HepG2 (cell line): Measurements from ENCODE around the gene ITIH6. TPM values are rescaled to one million over a fixed set of nuclear protein-coding genes. Genes with fewer than 3 reads are reported as not detected.

Source experiments
- ATAC-seq: fragments of 200-7000 bp; cut with Tn5 transposase; 3 replicates; pipeline ENCODE4 v1.9.1; 2020; ENCODE audit warnings: mild to moderate bottlenecking, moderate library complexity
- BruUV-seq: library from RNA; stranded (reverse); fragments of 400-500 nt; replicated peaks from 2 replicates; lab custom pipeline; 2021; lab: Mats Ljungman, UMichigan
- CTCF ChIA-PET: fragments of 300-600 bp; formaldehyde crosslinking; extraction: SDS; loops from one replicate; lab custom pipeline; 2021; ENCODE audit warnings: low total read pairs, inconsistent platforms, low intra/inter-chr PET ratio; lab: Yijun Ruan, JAX
- POLR2A ChIA-PET: fragments of 350-600 bp; sonication (Branson Sonifier 250); formaldehyde crosslinking; loops from one replicate; lab custom pipeline; 2020; ENCODE audit warnings: antibody characterized with exemption, inconsistent platforms; lab: Yijun Ruan, JAX
- DNase-seq: peaks from one replicate; pipeline ENCODE4 v3.0.0-alpha.2; 2015; ENCODE audit warnings: low spot score
- FAIRE-seq: peaks from 3 replicates; lab custom pipeline; 2011; peaks lifted over from hg19 to GRCh38; lab: Jason Lieb, UNC
- H2AFZ ChIP-seq: one replicate; pipeline ENCODE4 v1.6.1; 2011; ENCODE audit warnings: low read length, inconsistent platforms
- H3K27ac ChIP-seq: fragments of 300-600 bp; 3 replicates; pipeline ENCODE4 v1.8.0; 2011; ENCODE audit warnings: mixed run types, mild to moderate bottlenecking, mixed read lengths, low read length, inconsistent platforms; ENCODE audit not compliant: insufficient read depth; ENCODE audit errors: extremely low read length
- H3K27me3 ChIP-seq, 2 experiments: fragments of 200-600 bp in 1 of 2; 2 replicates in 1 of 2; 3 replicates in 1 of 2; pipeline versions ENCODE4 v1.6.0 to v1.8.0; 2011; ENCODE audit warnings: low read length in 2 of 2, mild to moderate bottlenecking in 2 of 2, moderate library complexity in 2 of 2, inconsistent platforms in 1 of 2; ENCODE audit not compliant: insufficient read depth in 2 of 2, control insufficient read depth in 1 of 2
- H3K36me3 ChIP-seq, 2 experiments: fragments of 200-600 bp in 1 of 2; replicated peaks in 1 of 2; 2 replicates in 1 of 2; 3 replicates in 1 of 2; pipeline versions ENCODE4 v1.5.1 to v1.8.0; 2011; ENCODE audit warnings: low read length in 2 of 2, inconsistent platforms in 1 of 2; ENCODE audit not compliant: insufficient read depth in 2 of 2, control insufficient read depth in 1 of 2
- H3K4me1 ChIP-seq: 2 replicates; pipeline ENCODE4 v1.5.1; 2012; ENCODE audit warnings: low read length, inconsistent platforms; ENCODE audit not compliant: insufficient read depth
- H3K4me2 ChIP-seq: 2 replicates; pipeline ENCODE4 v1.6.0; 2011; ENCODE audit warnings: low read depth, low read length, inconsistent platforms
- H3K4me3 ChIP-seq, 3 experiments: fragments of 200-600 bp in 1 of 3; sonication (generic), shearing (Covaris generic) in 1 of 3; replicated peaks in 1 of 3; 2 replicates each; pipeline ENCODE4 v1.5.1; 2011 to 2016; ENCODE audit warnings: low read length in 3 of 3, inconsistent platforms in 2 of 3, low read depth in 2 of 3, mild to moderate bottlenecking in 2 of 3, control low read depth in 1 of 3, mixed read lengths in 1 of 3; ENCODE audit not compliant: insufficient read depth in 1 of 3
- H3K79me2 ChIP-seq: one replicate; pipeline ENCODE4 v1.6.1; 2011; ENCODE audit warnings: low read length, inconsistent platforms; ENCODE audit not compliant: insufficient read depth
- H3K9ac ChIP-seq: 2 replicates; pipeline ENCODE4 v1.6.0; 2011; ENCODE audit warnings: mild to moderate bottlenecking, low read depth, low read length, inconsistent platforms; ENCODE audit not compliant: insufficient read depth
- H3K9me3 ChIP-seq: 2 replicates; pipeline ENCODE4 v1.5.1; 2012; ENCODE audit warnings: mild to moderate bottlenecking, low read length
- H4K20me1 ChIP-seq: 2 replicates; pipeline ENCODE4 v1.6.0; 2011; ENCODE audit warnings: inconsistent platforms, mild to moderate bottlenecking, low read length, moderate library complexity; ENCODE audit not compliant: insufficient read depth
- CCAR2 ChIP-seq: fragments of 200-400 bp; formaldehyde crosslinking; optimal IDR thresholded peaks from 2 replicates; pipeline ENCODE3; 2018; ENCODE audit warnings: low read depth, mild to moderate bottlenecking, low read length, moderate library complexity
- CENPT ChIP-seq: sonication (generic); formaldehyde crosslinking; IDR thresholded peaks from 2 replicates; pipeline ENCODE4 v1.8.0; 2022; ENCODE audit warnings: low read depth, mild to moderate bottlenecking, moderate library complexity, missing genetic modification reagents
- EEA1 ChIP-seq: sonication (generic); formaldehyde crosslinking; IDR thresholded peaks from 2 replicates; pipeline ENCODE4 v1.5.1; 2020; ENCODE audit warnings: mild to moderate bottlenecking, missing genetic modification reagents, borderline replicate concordance
- MEIS2 ChIP-seq: sonication (generic); formaldehyde crosslinking; IDR thresholded peaks from 2 replicates; pipeline ENCODE4 v1.9.0; 2021; ENCODE audit warnings: mild to moderate bottlenecking, missing genetic modification reagents
- MTA1 ChIP-seq: sonication (generic); formaldehyde crosslinking; IDR thresholded peaks from 2 replicates; pipeline ENCODE4 v1.4.0; 2020; ENCODE audit warnings: missing genetic modification reagents, mild to moderate bottlenecking, borderline replicate concordance
- POLR2A ChIP-seq, 2 experiments: IDR thresholded peaks; 2 replicates each; pipeline ENCODE4 v1.6.1; 2011; ENCODE audit warnings: low read depth in 2 of 2, low read length in 2 of 2, mild to moderate bottlenecking in 1 of 2, moderate library complexity in 1 of 2; ENCODE audit not compliant: insufficient read depth in 1 of 2
- RFXAP ChIP-seq: sonication (generic); formaldehyde crosslinking; IDR thresholded peaks from 2 replicates; pipeline ENCODE4 v1.4.0; 2020; ENCODE audit warnings: missing genetic modification reagents, borderline replicate concordance
- SMAD1 ChIP-seq: sonication (generic); formaldehyde crosslinking; IDR thresholded peaks from 2 replicates; pipeline ENCODE4 v1.4.0; 2020; ENCODE audit warnings: missing genetic modification reagents, low read depth, mild to moderate bottlenecking, borderline replicate concordance
- SNAI1 ChIP-seq: sonication (generic); formaldehyde crosslinking; IDR thresholded peaks from 2 replicates; pipeline ENCODE4 v1.5.0; 2020; ENCODE audit warnings: mild to moderate bottlenecking, missing genetic modification reagents, borderline replicate concordance
- SNRNP70 ChIP-seq: fragments of 200-400 bp; formaldehyde crosslinking; IDR thresholded peaks from 2 replicates; pipeline ENCODE4 v1.6.1; 2017; ENCODE audit warnings: mild to moderate bottlenecking, low read depth, low read length, moderate library complexity
- SP2 ChIP-seq: sonication (generic); formaldehyde crosslinking; IDR thresholded peaks from 2 replicates; pipeline ENCODE4 v1.5.1; 2020; ENCODE audit warnings: mild to moderate bottlenecking, missing genetic modification reagents
- SP4 ChIP-seq: sonication (generic); formaldehyde crosslinking; IDR thresholded peaks from 2 replicates; pipeline ENCODE4 v1.8.1; 2023; ENCODE audit warnings: mild to moderate bottlenecking, missing genetic modification reagents
- TCF7L2 ChIP-seq: IDR thresholded peaks from 2 replicates; pipeline ENCODE4 v1.6.1; 2011; ENCODE audit warnings: mild to moderate bottlenecking, low read depth, low read length, moderate library complexity
- ZBTB7A ChIP-seq: sonication (generic); formaldehyde crosslinking; IDR thresholded peaks from 2 replicates; pipeline ENCODE4 v1.8.0; 2022; ENCODE audit warnings: mild to moderate bottlenecking, missing genetic modification reagents
- ZNF264 ChIP-seq: sonication (generic); formaldehyde crosslinking; IDR thresholded peaks from 2 replicates; pipeline ENCODE4 v1.4.0; 2020; ENCODE audit warnings: missing genetic modification reagents
- ZNF558 ChIP-seq: sonication (generic); formaldehyde crosslinking; IDR thresholded peaks from 2 replicates; pipeline ENCODE4 v1.9.0; 2022; ENCODE audit warnings: mild to moderate bottlenecking, missing genetic modification reagents, borderline replicate concordance
- WGBS: methylation state at CpG from one replicate; pipeline ENCODE4 v1.1.6; 2017; ENCODE audit warnings: low lambda C conversion rate; 5-methylcytosine and 5-hydroxymethylcytosine counted together
- in situ Hi-C: cut with HindIII; loops from 2 replicates; pipeline ENCODE4 v1.10.0; 2017; ENCODE audit warnings: low pct_unique_long_range_greater_than_20kb; ENCODE audit not compliant: extremely low pct_ligation_motif_present
- intact Hi-C: fragments of 100-400 bp; cut with micrococcal nuclease; formaldehyde crosslinking; loops from one replicate; pipeline ENCODE4 v1.10.0; 2022; ENCODE audit not compliant: unreplicated experiment
- polyA plus RNA-seq, 8 experiments: library from polyadenylated mRNA; depleted of rRNA in 3 of 8; stranded (reverse) in 7 of 8; unstranded in 1 of 8; fragments of >200 nt; fragmentation: Illumina TruSeq in 4 of 8; extraction: Trizol in 4 of 8; gene quantifications; 2 replicates each; pipeline versions ENCODE4 v1.2.1 to v1.2.3, GENCODE V29; 2011 to 2016; ENCODE audit warnings: low read depth in 4 of 8, missing spikeins in 1 of 8, mixed read lengths in 1 of 8; ENCODE audit not compliant: insufficient read depth in 1 of 8
- total RNA-seq, 5 experiments: library from RNA; depleted of rRNA; stranded (reverse); fragments of >200 nt; fragmentation: Illumina TruSeq; extraction: Trizol; gene quantifications; 2 replicates each; pipeline ENCODE4 v1.2.3, GENCODE V29; 2016; ENCODE audit warnings: low read depth in 1 of 5
- TF ChIP-seq, protein P1 (sequence below): sonication (generic); formaldehyde crosslinking; IDR thresholded peaks from 2 replicates; pipeline ENCODE4 v1.8.1; 2023; ENCODE audit warnings: mild to moderate bottlenecking, missing genetic modification reagents
- TF ChIP-seq, protein P2 (sequence below): fragments of 450-650 bp; IDR thresholded peaks from 2 replicates; pipeline ENCODE4 v1.6.1; 2016
- TF ChIP-seq, protein P3 (sequence below): IDR thresholded peaks from 2 replicates; pipeline ENCODE4 v1.6.1; 2016; ENCODE audit warnings: control low read depth
- TF ChIP-seq, protein P4 (sequence below): sonication (generic); formaldehyde crosslinking; IDR thresholded peaks from 2 replicates; pipeline ENCODE4 v1.8.1; 2023; ENCODE audit warnings: missing genetic modification reagents, mild to moderate bottlenecking, borderline replicate concordance

ITIH6 gene
- total and polyA plus RNA-seq, 2 of the 13 experiments (the other 11 are each of a cell fraction or from before 2014, with no cell fraction given): not detected

DNA sequence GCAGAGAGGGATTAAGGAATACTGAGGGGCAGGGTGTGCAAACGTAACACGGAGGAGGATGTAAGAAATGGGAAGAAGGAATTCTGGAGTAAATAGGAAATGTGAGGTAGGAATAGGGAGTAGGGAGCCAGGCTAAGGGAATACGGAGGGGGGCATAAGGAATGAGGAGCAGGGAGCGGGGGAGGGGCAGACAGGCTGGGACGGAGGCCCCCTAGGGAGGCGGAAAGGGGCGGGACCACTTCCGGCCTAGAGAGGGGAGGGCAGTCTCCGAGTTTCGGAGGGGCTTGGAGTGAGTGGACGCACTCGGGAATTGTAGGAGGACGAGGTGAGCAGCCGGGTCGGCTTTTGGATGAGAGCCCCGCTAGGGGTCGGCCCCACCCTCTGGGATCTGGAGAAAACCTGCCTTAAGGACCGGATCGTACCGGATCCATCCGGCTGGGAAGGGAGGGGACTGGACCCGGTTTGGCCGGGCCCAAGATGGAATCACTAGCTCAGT lies 10.1 kb upstream of the ITIH6 start (continued):
- TF ChIP-seq SMAD1 (CRISPR knock-in tag) (peak; percentile 48; the same call in 1 of the 2 replicates), SP4 (CRISPR knock-in tag) (peak; percentile 58)

DNA sequence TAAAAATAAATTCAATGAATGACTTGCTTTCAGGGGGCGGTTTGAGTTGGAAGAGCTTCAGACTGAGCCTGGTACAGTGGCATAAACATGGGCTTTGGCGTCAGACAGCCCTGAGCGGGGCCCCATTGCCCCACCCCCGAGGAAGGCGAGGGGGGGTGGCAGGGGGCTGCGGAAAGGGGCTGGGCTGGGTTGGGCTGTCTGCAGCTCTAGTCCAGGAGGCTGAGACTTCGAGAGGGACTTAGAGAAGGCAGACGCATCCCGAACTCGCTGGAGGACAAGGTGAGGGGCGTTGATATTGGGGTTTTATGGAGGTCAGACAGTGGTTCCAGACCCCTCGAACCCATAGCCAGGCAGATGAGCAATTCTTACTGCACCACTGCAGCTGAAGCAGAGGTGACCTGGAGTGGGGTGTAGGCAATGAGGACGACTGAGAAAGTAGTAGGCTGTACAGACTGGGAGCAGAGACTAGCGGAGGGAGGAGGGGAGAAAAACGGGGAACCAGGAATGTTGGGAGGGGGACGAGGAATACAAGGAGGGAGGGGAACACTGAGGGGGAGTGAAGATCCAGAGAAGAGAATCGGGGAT lies 9.6 kb upstream of the ITIH6 start, which contains the start of gene MAGED2:
MAGED2 (plus strand) TSS at position 222 of the 585 bp plus-strand sequence. CDS start 1,587 bp downstream, outside the sequence.
- H3K4me1 ChIP-seq: peaks cover 20% of the 10 kb centered on the region
- peaks cover 24% of the 10 kb centered on the region for H3K79me2 ChIP-seq
- peak within 1 kb of the TSS; percentile 78 for H3K4me2 ChIP-seq
- ChIA-PET CTCF (no interaction called here), POLR2A (interaction anchor here (1.3 kb wide), 1 partner anchor 192 kb away, joined by 4 read pairs; the partner anchor contains the start of gene APEX2)
- peaks cover 3 to 17% of the 10 kb centered on the region in 2 experiments; a peak in 4 of 5 replicates for H3K36me3 ChIP-seq
- peak within 1 kb of the TSS; percentile 43 for H3K9ac ChIP-seq
- BruUV-seq: no TSS peak
- no peak for FAIRE-seq
- H3K9me3 ChIP-seq: no peaks in the 10 kb centered on the region
- WGBS: 11% methylated on average over 8 of the region's 17 CpGs
- in situ Hi-C loops (no loop called here), intact Hi-C loops (no loop called here)
- H3K27ac ChIP-seq: peak within 1 kb of the TSS; percentile 54
- ATAC-seq: peak; percentile 28
- H3K27me3 ChIP-seq: no peaks in the 10 kb centered on the region; a peak in 1 of 5 replicates
- H4K20me1 ChIP-seq: no peaks in the 10 kb centered on the region
- peak within 1 kb of the TSS; percentile 64 to 85 (median 67) for H3K4me3 ChIP-seq
- peak within 1 kb of the TSS; percentile 27 for H2AFZ ChIP-seq
- DNase-seq: no peak
- TF ChIP-seq, protein P1, sequence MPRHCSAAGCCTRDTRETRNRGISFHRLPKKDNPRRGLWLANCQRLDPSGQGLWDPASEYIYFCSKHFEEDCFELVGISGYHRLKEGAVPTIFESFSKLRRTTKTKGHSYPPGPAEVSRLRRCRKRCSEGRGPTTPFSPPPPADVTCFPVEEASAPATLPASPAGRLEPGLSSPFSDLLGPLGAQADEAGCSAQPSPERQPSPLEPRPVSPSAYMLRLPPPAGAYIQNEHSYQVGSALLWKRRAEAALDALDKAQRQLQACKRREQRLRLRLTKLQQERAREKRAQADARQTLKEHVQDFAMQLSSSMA (CRISPR knock-in tag): no peak
- TF ChIP-seq ZNF264 (CRISPR knock-in tag): no peak
- TF ChIP-seq, protein P2, sequence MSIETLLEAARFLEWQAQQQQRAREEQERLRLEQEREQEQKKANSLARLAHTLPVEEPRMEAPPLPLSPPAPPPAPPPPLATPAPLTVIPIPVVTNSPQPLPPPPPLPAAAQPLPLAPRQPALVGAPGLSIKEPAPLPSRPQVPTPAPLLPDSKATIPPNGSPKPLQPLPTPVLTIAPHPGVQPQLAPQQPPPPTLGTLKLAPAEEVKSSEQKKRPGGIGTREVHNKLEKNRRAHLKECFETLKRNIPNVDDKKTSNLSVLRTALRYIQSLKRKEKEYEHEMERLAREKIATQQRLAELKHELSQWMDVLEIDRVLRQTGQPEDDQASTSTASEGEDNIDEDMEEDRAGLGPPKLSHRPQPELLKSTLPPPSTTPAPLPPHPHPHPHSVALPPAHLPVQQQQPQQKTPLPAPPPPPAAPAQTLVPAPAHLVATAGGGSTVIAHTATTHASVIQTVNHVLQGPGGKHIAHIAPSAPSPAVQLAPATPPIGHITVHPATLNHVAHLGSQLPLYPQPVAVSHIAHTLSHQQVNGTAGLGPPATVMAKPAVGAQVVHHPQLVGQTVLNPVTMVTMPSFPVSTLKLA: no peak
- TF ChIP-seq, protein P3, sequence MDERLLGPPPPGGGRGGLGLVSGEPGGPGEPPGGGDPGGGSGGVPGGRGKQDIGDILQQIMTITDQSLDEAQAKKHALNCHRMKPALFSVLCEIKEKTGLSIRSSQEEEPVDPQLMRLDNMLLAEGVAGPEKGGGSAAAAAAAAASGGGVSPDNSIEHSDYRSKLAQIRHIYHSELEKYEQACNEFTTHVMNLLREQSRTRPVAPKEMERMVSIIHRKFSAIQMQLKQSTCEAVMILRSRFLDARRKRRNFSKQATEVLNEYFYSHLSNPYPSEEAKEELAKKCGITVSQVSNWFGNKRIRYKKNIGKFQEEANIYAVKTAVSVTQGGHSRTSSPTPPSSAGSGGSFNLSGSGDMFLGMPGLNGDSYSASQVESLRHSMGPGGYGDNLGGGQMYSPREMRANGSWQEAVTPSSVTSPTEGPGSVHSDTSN (CRISPR knock-in tag): no peak
- TF ChIP-seq, protein P4, sequence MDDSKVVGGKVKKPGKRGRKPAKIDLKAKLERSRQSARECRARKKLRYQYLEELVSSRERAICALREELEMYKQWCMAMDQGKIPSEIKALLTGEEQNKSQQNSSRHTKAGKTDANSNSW (CRISPR knock-in tag): no peak
- TF ChIP-seq POLR2A (IDR thresholded peaks at IDR 0.05; ENCODE audit: insufficient read depth in 1 of 2, low read depth in 2 of 2, low read length in 2 of 2): peak in 1 of 2 experiments; percentile 46; a peak in 1 of 4 replicates
- TF ChIP-seq CCAR2: no peak
- TF ChIP-seq ZNF558 (CRISPR knock-in tag): no peak
- no peak for TF ChIP-seq TCF7L2
- no peak for TF ChIP-seq RFXAP (CRISPR knock-in tag)
- no peak for TF ChIP-seq SNRNP70
- no peak for TF ChIP-seq CENPT
- no peak for TF ChIP-seq ZBTB7A (CRISPR knock-in tag)
- TF ChIP-seq MEIS2: no peak
- TF ChIP-seq EEA1 (CRISPR knock-in tag): no peak
- no peak for TF ChIP-seq SNAI1 (CRISPR knock-in tag)
- 0 out of 2 replicates have a peak, but pooled peaks have one; percentile 25 for TF ChIP-seq SP2 (CRISPR knock-in tag)
- TF ChIP-seq MTA1 (CRISPR knock-in tag): no peak
